ENCODE measurements around the gene ZNF502. TPM values are rescaled to one million over a fixed set of nuclear protein-coding genes. Genes with fewer than 3 reads are reported as not detected.

The ZNF502 gene
- total RNA-seq, 1 donor from 2014 or later: not detected

- Mint-ChIP-seq H3K36me3 (peaks cover 34% of the 10 kb centered on the region), H3K27me3 (peaks cover 2% of the 10 kb centered on the region), H3K9me3 (peaks cover 26% of the 10 kb centered on the region), H3K4me3 (no peak overlapping the region), H3K4me1 (ENCODE audit: unreplicated experiment) (no peaks in the 10 kb centered on the region), H3K27ac (no peak overlapping the region)
- DNase-seq (ENCODE audit: extremely low spot score, unreplicated experiment): no peak
- TF ChIP-seq CTCF (conservative IDR thresholded peaks at IDR 0.05): no peak
Observed at GRCh38 chr3:44678480-44679116, 33.9 kb upstream of the ZNF502 start.

- Mint-ChIP-seq H3K4me3 (no peak overlapping the region), H3K4me1 (ENCODE audit: unreplicated experiment) (peaks cover 6% of the 10 kb centered on the region), H3K9me3 (peaks cover 31% of the 10 kb centered on the region), H3K36me3 (peaks cover 37% of the 10 kb centered on the region), H3K27me3 (peaks cover 8% of the 10 kb centered on the region), H3K27ac (no peak overlapping the region)
- no peak for DNase-seq (ENCODE audit: extremely low spot score, unreplicated experiment)
- no peak for TF ChIP-seq CTCF (conservative IDR thresholded peaks at IDR 0.05)
Observed at GRCh38 chr3:44680921-44681455, 31.5 kb upstream of the ZNF502 start.

- Mint-ChIP-seq H3K4me3 (no peak overlapping the region), H3K27ac (no peak overlapping the region), H3K36me3 (peaks cover 44% of the 10 kb centered on the region), H3K4me1 (ENCODE audit: unreplicated experiment) (peaks cover 6% of the 10 kb centered on the region), H3K27me3 (peaks cover 18% of the 10 kb centered on the region), H3K9me3 (peaks cover 38% of the 10 kb centered on the region)
- no peak for TF ChIP-seq CTCF (conservative IDR thresholded peaks at IDR 0.05)
- DNase-seq (ENCODE audit: extremely low spot score, unreplicated experiment): no peak
Observed at GRCh38 chr3:44682182-44682896, 30.1 kb upstream of the ZNF502 start.

GRCh38 chr3:44685128-44685800 lies 27.2 kb upstream of the ZNF502 start:
- H3K4me1 Mint-ChIP-seq (ENCODE audit: unreplicated experiment): peaks cover 6% of the 10 kb centered on the region
- peaks cover 44% of the 10 kb centered on the region for H3K36me3 Mint-ChIP-seq
- H3K27me3 Mint-ChIP-seq: peaks cover 34% of the 10 kb centered on the region
- DNase-seq (ENCODE audit: extremely low spot score, unreplicated experiment): peak; percentile 77
- H3K4me3 Mint-ChIP-seq: peak overlapping the region; percentile 88
- peaks cover 42% of the 10 kb centered on the region for H3K9me3 Mint-ChIP-seq
- peak overlapping the region; percentile 64 for H3K27ac Mint-ChIP-seq
- no peak for TF ChIP-seq CTCF (conservative IDR thresholded peaks at IDR 0.05)

GRCh38 chr3:44687898-44688297 lies 24.6 kb upstream of the ZNF502 start:
- Mint-ChIP-seq H3K4me3 (no peak overlapping the region), H3K27me3 (peaks cover 54% of the 10 kb centered on the region), H3K9me3 (peaks cover 31% of the 10 kb centered on the region), H3K4me1 (ENCODE audit: unreplicated experiment) (peaks cover 6% of the 10 kb centered on the region), H3K36me3 (peaks cover 30% of the 10 kb centered on the region), H3K27ac (no peak overlapping the region)
- DNase-seq (ENCODE audit: extremely low spot score, unreplicated experiment): no peak
- TF ChIP-seq CTCF (conservative IDR thresholded peaks at IDR 0.05): no peak

Measured in type B pancreatic cell (in vitro differentiated cells).